HG03025 (cell line): ENCODE measurements around the gene FAM50B.

Experiments used
- ATAC-seq: cut with Tn5 transposase; IDR thresholded peaks from one replicate; pipeline ENCODE4 v1.9.1; 2021; ENCODE audit warnings: mild to moderate bottlenecking, moderate library complexity; ENCODE audit not compliant: unreplicated experiment, low FRiP score

The FAM50B gene, protein sequence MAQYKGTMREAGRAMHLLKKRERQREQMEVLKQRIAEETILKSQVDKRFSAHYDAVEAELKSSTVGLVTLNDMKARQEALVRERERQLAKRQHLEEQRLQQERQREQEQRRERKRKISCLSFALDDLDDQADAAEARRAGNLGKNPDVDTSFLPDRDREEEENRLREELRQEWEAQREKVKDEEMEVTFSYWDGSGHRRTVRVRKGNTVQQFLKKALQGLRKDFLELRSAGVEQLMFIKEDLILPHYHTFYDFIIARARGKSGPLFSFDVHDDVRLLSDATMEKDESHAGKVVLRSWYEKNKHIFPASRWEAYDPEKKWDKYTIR

DNA sequence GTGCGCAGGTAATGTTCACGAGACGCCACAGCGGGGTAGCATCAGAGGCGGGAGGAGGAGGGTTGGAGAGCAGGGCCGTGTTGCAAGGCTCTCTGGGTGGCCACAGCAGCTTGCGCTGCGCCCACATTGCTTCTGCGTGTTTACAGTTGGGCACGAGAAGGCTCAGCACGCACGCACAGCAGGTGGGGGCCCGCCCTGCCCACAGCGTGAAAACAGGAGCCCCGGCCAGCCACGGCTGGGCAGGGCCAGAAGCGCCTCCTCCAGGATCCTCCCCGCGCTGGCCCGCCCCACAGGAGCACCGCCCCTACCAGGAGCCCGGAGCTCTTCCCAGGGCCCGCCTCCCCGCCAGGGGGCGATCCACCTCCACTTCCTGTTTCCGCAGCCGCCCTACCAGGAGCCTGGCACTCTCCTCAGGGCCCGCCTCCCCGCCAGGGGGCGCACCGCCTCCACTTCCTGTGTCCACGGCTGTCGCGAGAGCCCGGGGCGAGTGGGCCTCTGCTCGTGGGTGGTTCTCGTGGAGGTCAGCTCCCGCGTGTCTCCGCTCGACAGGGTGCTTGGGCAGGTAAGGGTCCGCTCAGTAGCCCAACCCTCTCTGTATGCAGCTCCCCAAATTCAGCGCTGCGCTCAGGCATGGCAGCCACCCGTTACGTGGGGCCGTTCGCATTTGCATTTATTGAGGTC lies at the start of gene FAM50B:
TSS of gene FAM50B (plus strand) at position 449 of the 681 bp plus-strand sequence. CDS start 439 bp downstream, outside the sequence.
- ATAC-seq, result peak; percentile 90

DNA sequence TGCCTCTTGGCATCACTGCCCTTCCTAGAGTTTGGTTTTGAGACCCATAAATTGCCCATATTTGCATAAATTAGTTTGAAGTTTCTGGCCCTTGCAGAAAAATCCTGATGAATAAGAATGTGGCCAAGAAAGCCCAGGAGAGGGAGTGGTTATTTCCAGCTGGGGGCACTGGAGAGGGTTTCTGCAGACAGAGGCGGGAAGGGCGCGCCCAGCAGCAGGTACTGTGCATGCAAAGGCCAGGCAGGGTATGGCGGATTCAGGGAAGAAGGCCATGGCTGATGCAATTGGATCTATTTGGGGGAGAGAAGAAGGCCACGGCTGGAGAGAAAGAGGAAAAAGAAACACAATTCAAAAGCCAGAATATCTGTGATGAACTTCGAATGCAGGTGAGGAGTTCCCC lies 49.5 kb upstream of the FAM50B start:
- ATAC-seq, result no peak

DNA sequence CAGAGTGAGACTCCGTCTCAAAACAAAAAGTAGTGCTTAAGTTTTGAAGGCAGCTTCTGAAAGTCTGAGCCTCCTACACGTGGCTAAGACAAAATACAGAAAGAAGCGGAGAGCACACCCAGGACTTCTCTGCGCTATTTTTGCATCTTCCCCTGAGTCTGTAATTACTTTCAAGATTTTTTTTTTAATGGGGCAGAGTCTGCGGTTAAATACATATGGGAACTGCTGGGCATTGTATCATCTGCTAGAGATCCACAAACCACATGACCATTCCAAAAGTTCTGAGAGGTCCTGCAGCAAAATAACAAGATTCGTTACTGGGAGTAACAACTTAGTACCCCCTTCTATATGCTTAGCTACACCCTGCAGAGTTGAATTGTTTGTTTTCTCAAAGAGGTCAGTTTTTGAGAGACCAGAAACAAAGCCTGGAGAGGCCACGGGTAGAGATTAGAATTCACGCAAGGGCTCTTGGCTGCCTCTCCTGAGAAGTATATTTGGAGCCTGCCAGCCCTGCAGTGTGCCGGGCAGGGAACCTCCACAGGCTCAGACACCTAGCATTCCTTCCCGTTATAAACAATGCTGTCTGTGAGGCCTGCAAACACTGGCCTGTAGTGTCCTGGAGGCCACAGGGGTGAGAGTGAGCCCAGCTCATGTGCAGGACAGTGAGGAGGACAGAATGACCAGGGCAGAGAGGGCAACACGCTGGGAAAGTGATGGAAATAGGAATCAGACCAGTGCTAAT lies 48.2 kb upstream of the FAM50B start:
- peak; percentile 62 for ATAC-seq

DNA sequence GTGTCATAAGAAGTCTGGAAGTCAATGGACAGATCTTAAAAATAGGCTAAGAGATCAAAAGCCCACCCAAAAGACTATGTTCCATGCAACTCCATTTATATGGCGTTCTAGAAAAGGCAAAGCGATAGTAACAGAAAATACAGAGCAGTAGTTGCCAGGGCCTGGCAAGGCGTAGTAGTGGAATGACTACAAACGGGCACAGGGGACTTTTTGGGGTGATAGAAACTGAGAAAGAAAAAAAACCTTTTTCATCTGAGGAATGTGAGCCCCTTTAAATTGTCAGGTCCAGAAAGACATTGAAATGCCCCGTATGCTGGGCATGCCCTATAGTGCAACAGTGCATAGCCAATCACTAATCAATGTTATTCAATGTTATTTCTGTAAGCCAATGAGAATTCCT lies 47.2 kb upstream of the FAM50B start:
- no peak for ATAC-seq

DNA sequence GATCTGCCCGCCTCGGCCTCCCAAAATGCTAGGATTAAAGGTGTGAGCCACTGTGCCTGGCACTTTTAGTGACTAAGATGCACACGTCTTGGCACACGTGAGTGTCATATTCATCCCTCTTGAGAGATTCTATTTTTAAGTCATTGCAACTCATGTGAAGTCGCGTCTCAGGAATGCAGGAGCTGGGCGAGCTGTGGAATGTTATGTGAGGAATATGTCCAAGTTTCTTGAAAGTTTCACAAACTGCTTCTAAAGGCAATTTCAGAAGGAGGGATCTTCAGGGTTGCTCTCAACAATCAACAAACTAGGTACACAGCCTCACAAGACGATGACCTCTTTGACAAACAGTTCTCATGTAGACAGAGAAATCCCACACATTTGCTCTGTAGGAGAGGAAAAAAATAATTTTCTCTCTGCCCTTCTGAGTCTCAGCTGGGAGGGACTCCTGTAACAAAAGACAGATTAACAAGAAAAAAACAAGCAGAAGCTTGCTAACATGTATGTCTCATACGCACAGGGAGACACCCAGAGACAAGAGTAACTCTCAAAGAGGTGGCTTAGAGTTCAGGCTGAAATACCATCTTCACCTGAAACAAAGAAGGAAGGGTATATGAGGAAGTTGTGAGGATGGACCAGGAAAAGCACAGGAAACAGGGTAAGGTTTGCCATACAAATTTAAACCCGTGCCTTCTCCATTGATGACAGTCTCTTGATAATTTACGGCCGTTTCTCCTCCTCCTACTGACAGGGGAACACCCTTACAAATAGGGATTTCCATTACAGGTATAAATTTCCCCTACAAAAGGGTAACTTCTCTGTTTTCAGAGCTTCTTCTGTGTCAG lies 45.3 kb upstream of the FAM50B start:
- ATAC-seq, result no peak

- ATAC-seq, result no peak
Measured at GRCh38 chr6:3804964-3805363, 44.2 kb upstream of the FAM50B start.

GRCh38 chr6:3805448-3806123 lies 43.6 kb upstream of the FAM50B start:
- ATAC-seq, result no peak

- ATAC-seq, result no peak
Measured at GRCh38 chr6:3806169-3806922, 42.8 kb upstream of the FAM50B start.

DNA sequence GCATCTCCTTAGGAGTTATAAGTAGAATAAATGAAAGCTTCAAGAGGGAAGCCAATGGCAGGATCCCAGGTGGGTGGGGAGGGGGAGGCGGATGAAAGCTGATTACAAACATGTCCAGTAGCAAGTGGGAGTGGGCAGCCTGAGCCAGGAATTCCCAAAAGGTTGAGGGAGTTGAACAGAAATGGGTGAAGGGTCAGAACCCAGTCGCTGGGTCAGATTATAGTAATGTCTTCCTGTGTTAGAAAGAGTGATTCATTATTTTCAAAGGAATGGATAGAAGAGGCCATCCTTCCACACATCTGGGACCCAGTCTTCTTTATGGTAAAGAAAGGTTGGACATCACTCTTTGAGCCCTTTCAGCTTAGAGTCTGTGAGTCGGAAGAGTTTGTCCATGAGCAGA lies 41.0 kb upstream of the FAM50B start:
- no peak for ATAC-seq

DNA sequence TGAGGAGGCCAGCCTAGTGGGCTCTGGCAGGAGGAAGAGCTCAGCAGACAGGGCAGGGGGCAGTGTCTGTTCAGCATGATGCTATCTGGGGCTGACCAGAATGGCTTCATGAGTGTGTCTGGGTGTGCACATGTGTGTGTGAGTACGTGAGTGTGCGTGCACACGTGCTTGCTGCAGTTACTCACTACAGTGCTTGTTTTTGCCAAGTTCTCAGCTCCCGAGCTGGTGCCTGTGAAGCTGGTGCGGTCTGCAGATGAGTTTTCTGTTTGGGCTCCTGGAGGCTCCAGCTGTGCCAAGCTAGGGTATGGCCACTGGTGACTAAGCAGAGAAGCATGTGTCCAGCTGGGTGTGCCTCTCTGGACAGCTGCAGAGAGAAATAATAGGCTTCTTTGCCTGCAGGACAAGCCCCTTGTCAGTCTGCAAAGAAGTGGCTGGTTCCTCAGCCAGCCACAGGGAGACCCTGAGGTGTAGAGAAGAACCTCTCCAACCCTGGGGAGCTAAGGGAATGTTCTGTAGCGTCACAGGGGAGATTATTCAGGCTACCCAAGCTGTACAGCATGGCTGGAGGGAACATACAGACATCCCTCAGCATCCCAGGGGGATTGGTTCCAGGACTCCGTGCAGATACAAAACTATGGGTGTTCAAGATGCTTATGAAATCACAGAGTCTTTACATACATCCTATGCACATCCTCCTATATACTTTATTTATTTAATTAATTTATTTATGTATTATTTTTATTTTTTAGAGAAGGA lies 40.2 kb upstream of the FAM50B start:
- no peak for ATAC-seq

GRCh38 chr6:3809515-3809891 lies 39.7 kb upstream of the FAM50B start:
- ATAC-seq, result no peak

DNA sequence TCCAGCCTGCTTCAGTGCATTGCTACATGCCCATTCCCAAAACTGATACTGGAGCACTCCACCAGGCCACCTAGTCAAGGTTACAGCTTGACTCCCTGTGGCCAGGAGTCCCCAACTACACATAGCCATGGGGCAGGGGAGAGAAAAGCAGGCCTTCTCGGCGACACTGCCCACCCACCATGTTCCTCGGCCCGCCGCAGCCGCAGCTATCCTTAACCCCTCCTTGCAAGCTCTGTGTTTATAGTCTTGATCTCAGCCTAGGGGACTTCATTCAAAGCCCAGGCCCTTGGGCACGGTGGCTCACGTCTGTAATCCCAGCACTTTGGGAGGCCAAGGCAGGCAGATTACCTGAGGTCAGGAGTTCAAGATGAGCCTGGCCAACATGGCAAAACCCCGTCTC lies 39.2 kb upstream of the FAM50B start:
- ATAC-seq, result no peak

DNA sequence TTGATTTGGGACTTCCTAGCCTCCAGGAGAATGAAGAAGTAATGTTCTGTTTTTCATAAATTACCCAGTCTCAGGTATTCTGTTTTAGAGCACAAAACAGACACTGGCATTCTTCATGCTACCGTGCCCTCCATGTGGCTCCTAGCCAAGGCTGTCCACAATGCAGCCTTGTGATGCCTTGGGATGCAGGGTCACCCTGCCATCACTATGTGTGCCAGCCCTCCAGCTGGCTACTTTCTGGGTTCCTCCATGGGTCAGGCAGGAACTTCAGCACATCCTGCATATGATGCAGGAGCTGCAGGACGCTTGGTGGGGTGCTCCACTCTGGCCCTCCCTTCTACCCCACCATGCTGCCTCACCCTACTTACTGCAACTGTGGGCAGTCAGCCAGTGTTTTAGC lies 38.0 kb upstream of the FAM50B start:
- no peak for ATAC-seq

- ATAC-seq, result no peak
Measured at GRCh38 chr6:3812596-3812995, 36.6 kb upstream of the FAM50B start.

DNA sequence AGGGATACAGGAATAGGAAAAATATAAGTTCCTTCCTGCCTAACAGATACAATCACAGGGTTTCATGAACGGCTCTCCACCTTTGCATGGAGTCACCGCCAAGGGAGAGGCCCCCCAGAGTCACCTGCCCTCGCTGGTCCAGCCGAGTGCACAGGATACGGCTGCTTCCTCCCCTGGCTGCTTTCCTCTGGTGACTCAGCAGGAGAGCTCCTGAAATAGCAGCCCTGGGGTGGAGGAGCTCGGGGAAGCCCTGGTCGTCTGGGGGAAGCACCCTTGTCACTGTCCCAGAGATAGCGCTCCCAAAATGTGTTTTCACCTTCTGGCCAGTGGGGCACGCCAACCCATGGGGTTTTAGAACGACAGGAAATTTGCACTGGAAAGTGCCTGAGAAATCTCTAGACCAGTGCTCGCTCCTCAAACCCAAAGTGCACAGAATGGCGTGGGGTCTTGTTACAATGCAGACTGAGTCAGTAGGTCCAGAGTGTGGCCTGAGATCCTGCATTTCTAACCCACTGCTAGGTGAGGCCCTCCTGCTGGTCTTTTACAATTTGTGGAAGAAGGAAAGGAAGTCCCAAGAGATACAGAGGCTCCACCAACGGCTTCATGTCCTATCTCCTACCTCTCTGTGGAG lies 35.9 kb upstream of the FAM50B start:
- ATAC-seq, result no peak

DNA sequence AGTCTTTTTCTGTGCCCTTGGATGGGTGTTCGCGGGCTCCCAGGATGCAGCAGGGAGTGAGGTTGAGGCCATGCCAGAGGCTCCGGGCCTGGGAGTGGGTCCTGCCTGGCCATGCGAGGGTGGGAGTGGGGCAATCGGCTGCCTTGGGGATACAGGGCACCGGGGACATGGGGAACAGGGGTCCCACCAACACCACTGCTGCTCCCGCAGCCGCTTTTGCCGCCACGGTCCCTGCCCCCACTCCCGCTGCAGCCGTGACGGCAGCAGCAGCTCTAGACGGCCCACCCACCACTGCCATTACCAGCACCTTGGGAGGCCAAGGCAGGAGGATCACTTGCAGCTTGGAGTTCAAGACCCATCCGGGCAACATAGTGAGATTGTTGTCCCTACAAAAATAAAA lies 35.3 kb upstream of the FAM50B start:
- ATAC-seq, result no peak

DNA sequence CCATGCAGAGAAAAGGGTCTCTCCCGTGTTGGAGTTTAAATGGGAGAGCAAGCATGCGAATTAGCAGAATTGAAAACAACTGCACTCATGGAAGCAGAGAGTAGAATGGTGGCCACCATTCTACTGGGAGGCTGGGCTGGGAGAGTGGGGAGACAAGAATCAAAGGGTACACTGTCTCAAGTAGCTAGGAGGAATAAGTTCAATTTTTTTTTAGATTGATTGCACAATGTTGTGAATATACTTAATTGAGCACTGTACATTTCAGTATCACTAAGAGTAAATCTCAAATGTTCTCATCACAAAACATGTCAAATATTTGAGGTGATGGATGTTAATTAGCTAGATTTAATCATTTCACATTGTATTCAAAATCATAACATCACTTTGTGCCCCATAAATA lies 34.6 kb upstream of the FAM50B start:
- no peak for ATAC-seq

DNA sequence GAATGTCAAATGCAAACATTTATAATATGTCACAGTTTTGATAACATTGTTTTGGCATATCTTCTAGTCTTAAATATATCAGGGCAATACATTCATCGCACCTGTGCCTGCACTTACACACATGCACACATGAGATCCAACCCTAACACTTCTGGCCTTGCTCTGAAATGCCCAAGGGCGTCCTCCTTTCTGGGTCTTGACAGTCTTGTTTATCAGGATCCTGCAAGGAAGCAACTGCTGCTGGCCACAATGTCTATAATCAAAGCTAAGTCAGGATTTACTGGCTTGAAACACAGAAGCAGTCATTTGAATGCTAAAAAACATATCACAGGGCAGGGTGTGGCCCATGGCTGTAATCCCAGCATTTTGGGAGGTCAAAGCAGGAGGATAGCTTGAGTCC lies 32.9 kb upstream of the FAM50B start:
- no peak for ATAC-seq
